K562 (cell line): ENCODE data around the gene TMEM141. TPM values are rescaled to one million over a fixed set of nuclear protein-coding genes. Genes with fewer than 3 reads are reported as not detected.
A peak's percentile ranks its signal among the peaks of the same experiment; 100 is the strongest.
"Not testable (repeated sequence)": the region's sequence is repeated elsewhere in the genome, so short reads cannot be mapped to it uniquely, and the experiment has no call there.

ENCODE experiments used
- ATAC-seq: fragments of 200-7000 bp; cut with Tn5 transposase; 3 replicates; pipeline ENCODE4 v1.9.1; 2020; ENCODE audit warnings: moderate library complexity
- BruUV-seq: library from RNA; stranded (reverse); fragments of 400-500 nt; replicated peaks from 2 replicates; lab custom pipeline; 2021; lab: Mats Ljungman, UMichigan
- CTCF ChIA-PET: fragments of 300-600 bp; formaldehyde crosslinking; extraction: SDS; loops from one replicate; lab custom pipeline; 2021; ENCODE audit warnings: low intra/inter-chr PET ratio; lab: Yijun Ruan, JAX
- POLR2A ChIA-PET: fragments of 300-600, 350-650 bp; sonication (Branson Sonifier 250); formaldehyde crosslinking; extraction: SDS; loops from one replicate; lab custom pipeline; 2021; ENCODE audit warnings: antibody characterized with exemption, inconsistent platforms; lab: Yijun Ruan, JAX
- DNase-seq, 4 experiments: peaks; one replicate each; pipeline versions ENCODE4 v3.0.0 to v3.0.0-alpha.2; 2011 to 2018; ENCODE audit warnings: low spot score in 3 of 4, mixed read lengths in 3 of 4; ENCODE audit errors: extremely low read depth in 1 of 4
- FAIRE-seq: peaks from 2 replicates; lab custom pipeline; 2011; peaks lifted over from hg19 to GRCh38; lab: Jason Lieb, UNC
- H2AFZ ChIP-seq: 2 replicates; pipeline ENCODE4 v1.6.0; 2011; ENCODE audit warnings: low read depth, low read length, control low read depth, inconsistent platforms
- H3K27ac ChIP-seq: fragments of 200-600 bp; 3 replicates; pipeline ENCODE4 v1.8.0; 2011; ENCODE audit warnings: low read depth, mild to moderate bottlenecking, control low read depth, inconsistent platforms, low read length, moderate library complexity, mixed read lengths; ENCODE audit errors: extremely low read depth
- H3K27me3 ChIP-seq, 2 experiments: fragments of 300-600 bp in 1 of 2; 2 replicates in 1 of 2; 3 replicates in 1 of 2; pipeline versions ENCODE4 v1.6.0 to v1.8.0; 2011; ENCODE audit warnings: inconsistent platforms in 2 of 2, low read length in 2 of 2, mild to moderate bottlenecking in 1 of 2, mixed read lengths in 1 of 2, moderate library complexity in 1 of 2; ENCODE audit not compliant: control insufficient read depth in 2 of 2, insufficient read depth in 2 of 2
- H3K36me3 ChIP-seq: fragments of 300-600 bp; 3 replicates; pipeline ENCODE4 v1.8.0; 2011; ENCODE audit warnings: mild to moderate bottlenecking, low read length, inconsistent platforms; ENCODE audit not compliant: control insufficient read depth, insufficient read depth
- H3K4me1 ChIP-seq, 2 experiments: fragments of 200-600 bp in 1 of 2; replicated peaks in 1 of 2; 2 replicates in 1 of 2; 3 replicates in 1 of 2; pipeline versions ENCODE4 v1.5.1 to v1.8.0; 2011; ENCODE audit warnings: inconsistent platforms in 2 of 2, low read length in 2 of 2, mild to moderate bottlenecking in 1 of 2, mixed read lengths in 1 of 2, moderate library complexity in 1 of 2; ENCODE audit not compliant: control insufficient read depth in 2 of 2, insufficient read depth in 2 of 2
- H3K4me2 ChIP-seq: 2 replicates; pipeline ENCODE4 v1.6.1; 2011; ENCODE audit warnings: low read length, control low read depth, inconsistent platforms, mixed read lengths; ENCODE audit not compliant: insufficient read depth
- H3K4me3 ChIP-seq: fragments of 200-600 bp; sonication (generic), shearing (Covaris generic); 2 replicates; pipeline ENCODE4 v1.5.1; 2016; ENCODE audit warnings: control low read depth, inconsistent platforms
- H3K79me2 ChIP-seq: fragments of 200-600 bp; 3 replicates; pipeline ENCODE4 v1.8.0; 2011; ENCODE audit warnings: low read length, inconsistent platforms; ENCODE audit not compliant: control insufficient read depth, insufficient read depth
- H3K9ac ChIP-seq, 2 experiments: 2 replicates each; pipeline versions ENCODE4 v1.6.0 to v1.6.1; 2011; ENCODE audit warnings: low read depth in 2 of 2, low read length in 2 of 2, control low read depth in 1 of 2, inconsistent platforms in 1 of 2, mild to moderate bottlenecking in 1 of 2, mixed read lengths in 1 of 2; ENCODE audit not compliant: insufficient read depth in 1 of 2
- H3K9me1 ChIP-seq: one replicate; pipeline ENCODE4 v1.6.0; 2011; ENCODE audit warnings: inconsistent platforms, mild to moderate bottlenecking, low read length, moderate library complexity; ENCODE audit not compliant: control insufficient read depth, insufficient read depth
- H3K9me3 ChIP-seq: replicated peaks from 2 replicates; pipeline ENCODE4 v1.5.1; 2011; ENCODE audit warnings: low read depth, low read length, inconsistent platforms; ENCODE audit not compliant: control insufficient read depth, insufficient read depth
- H4K20me1 ChIP-seq: replicated peaks from 2 replicates; pipeline ENCODE4 v1.6.1; 2011; ENCODE audit warnings: low read length, inconsistent platforms, mixed read lengths; ENCODE audit not compliant: control insufficient read depth, insufficient read depth
- MXD1 ChIP-seq: fragments of 250-450 bp; sonication (Bioruptor Pico); IDR thresholded peaks from 2 replicates; pipeline ENCODE4 v1.8.0; 2021; ENCODE audit warnings: borderline replicate concordance, mild to moderate bottlenecking, moderate library complexity; ENCODE audit not compliant: poor library complexity, severe bottlenecking
- MYNN ChIP-seq, 2 experiments: sonication (generic); formaldehyde crosslinking in 1 of 2; IDR thresholded peaks; 2 replicates each; pipeline versions ENCODE4 v1.5.0 to v1.6.1; 2016 to 2020; ENCODE audit warnings: antibody characterized with exemption in 1 of 2, missing genetic modification reagents in 1 of 2
- POLR2A ChIP-seq: fragments of 450-650 bp; conservative IDR thresholded peaks from 2 replicates; pipeline ENCODE4 v1.6.1; 2016
- POLR2G ChIP-seq: fragments of 200-400 bp; formaldehyde crosslinking; IDR thresholded peaks from 2 replicates; pipeline ENCODE4 v1.6.1; 2017; ENCODE audit warnings: low read depth, mild to moderate bottlenecking, antibody characterized with exemption, low read length, moderate library complexity
- WGBS: fragments of 100-300 bp; shearing (Covaris generic); methylation state at CpG from one replicate; pipeline ENCODE4 v1.1.6; 2016; ENCODE audit warnings: low coverage, mixed read lengths; ENCODE audit not compliant: insufficient coverage; ENCODE audit errors: missing lambda C conversion rate; 5-methylcytosine and 5-hydroxymethylcytosine counted together
- in situ Hi-C: fragments of 300-500 bp; cut with MboI; formaldehyde crosslinking; loops from 4 replicates; pipeline ENCODE4 v1.15.0; 2018; ENCODE audit warnings: inconsistent platforms, mixed read lengths
- intact Hi-C: fragments of 100-400 bp; cut with micrococcal nuclease; formaldehyde crosslinking; loops from 2 replicates; pipeline ENCODE4 v1.14.2; 2022
- polyA plus RNA-seq, 8 experiments: library from polyadenylated mRNA; depleted of rRNA in 4 of 8; stranded (reverse) in 5 of 8; unstranded in 3 of 8; fragments of >200 nt; fragmentation: Nextera tagmentation in 2 of 8; fragmentation: Illumina TruSeq in 1 of 8; extraction: Ambion mirVana in 2 of 8; extraction: Trizol in 1 of 8; gene quantifications; 2 replicates each; pipeline versions ENCODE4 v1.2.1 to v1.2.3, GENCODE V29; 2011 to 2014; ENCODE audit warnings: inconsistent platforms in 1 of 8, missing spikeins in 1 of 8
- total RNA-seq, 7 experiments: library from RNA; depleted of rRNA in 6 of 7; stranded (reverse); fragments of >200 nt in 6 of 7; fragmentation: Illumina TruSeq in 2 of 7; extraction: Trizol in 2 of 7; gene quantifications; 2 replicates each; pipeline versions ENCODE4 v1.2.1 to v1.2.3, GENCODE V29; 2011 to 2021; ENCODE audit warnings: low replicate concordance in 1 of 7

Gene TMEM141
- total and polyA plus RNA-seq, 9 of the 15 experiments (the other 6 are each of a cell fraction or from before 2014, with no cell fraction given): 21.5 to 123 (median 74.8) TPM

DNA sequence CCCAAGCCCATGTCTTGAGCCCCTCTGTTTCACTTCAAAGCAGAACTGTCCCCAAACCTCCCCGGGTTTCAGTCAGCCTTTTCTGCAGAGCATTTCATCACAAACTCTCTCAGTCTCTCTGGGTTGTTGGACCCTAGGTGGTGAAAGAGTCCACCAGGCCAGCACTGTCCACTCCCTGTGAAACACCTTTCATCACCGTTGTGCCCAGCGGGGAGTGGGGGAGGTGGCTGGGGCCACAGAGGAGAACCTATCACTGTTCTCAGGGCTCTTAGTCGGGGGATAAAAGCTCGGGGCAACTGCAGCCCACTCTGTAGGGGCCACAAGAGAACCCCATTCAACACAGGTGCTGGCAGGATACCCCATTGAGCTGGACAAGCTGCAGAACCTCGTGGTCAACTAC is 11.2 kb downstream of the TMEM141 start:
- Histone ChIP-seq H3K4me3 (no peak overlapping the region), H3K9ac (0 out of 4 replicates have a peak overlapping the region, but pooled peaks of 1 of the 2 experiments have one; percentile 61), H3K27ac (no peak overlapping the region), H3K4me1 (peaks cover 23 to 80% of the 10 kb centered on the region in 2 experiments), H3K9me1 (no peaks in the 10 kb centered on the region), H3K4me2 (no peak overlapping the region), H3K9me3 (no peaks in the 10 kb centered on the region), H3K36me3 (peaks cover 11% of the 10 kb centered on the region; the same call in 2 of the 3 replicates), H2AFZ (no peak overlapping the region), H3K79me2 (peaks cover 10% of the 10 kb centered on the region), H3K27me3 (no peaks in the 10 kb centered on the region), H4K20me1 (no peaks in the 10 kb centered on the region)
- ChIA-PET CTCF (no interaction called here), POLR2A (interaction anchor here (0.6 to 0.7 kb wide), 3 partner anchors 9 to 188 kb away, joined by 3 to 6 read pairs (median 3); no protein-coding TSS in a partner anchor)
- TF ChIP-seq MXD1 (CRISPR knock-in tag): no peak
- TF ChIP-seq POLR2A: 0 out of 2 replicates have a peak, but pooled peaks have one; percentile 8
- no peak for TF ChIP-seq MYNN (IDR thresholded peaks at IDR 0.05)
- no peak for TF ChIP-seq MYNN (CRISPR knock-in tag; IDR thresholded peaks at IDR 0.05)
- no TSS peak for BruUV-seq
- ATAC-seq: no peak
- 40% methylated on average over 6 of the region's 6 CpGs for WGBS
- FAIRE-seq: no peak
- no peak for DNase-seq
- in situ Hi-C loops: no loop called here
- intact Hi-C loops: no loop called here

- H3K36me3 ChIP-seq: peaks cover 11% of the 10 kb centered on the region; the same call in 2 of the 3 replicates
- CTCF ChIA-PET, H3K4me2 ChIP-seq, H2AFZ ChIP-seq, H3K4me3 ChIP-seq, H3K9me1 ChIP-seq, H3K27ac ChIP-seq, in situ Hi-C loops, DNase-seq, FAIRE-seq, H3K27me3 ChIP-seq, ATAC-seq, H4K20me1 ChIP-seq, H3K9me3 ChIP-seq, BruUV-seq: not testable (repeated sequence)
- peaks cover 18% of the 10 kb centered on the region for H3K79me2 ChIP-seq
- WGBS: 100% methylated on average over 3 of the region's 9 CpGs
- H3K9ac ChIP-seq: peak overlapping the region in 1 of 2 experiments; percentile 75; a peak in 2 of 4 replicates
- TF ChIP-seq POLR2G: 0 out of 2 replicates have a peak, but pooled peaks have one; percentile 33
- TF ChIP-seq, all 486 proteins: peak for 1; not testable (repeated sequence) for 485
- intact Hi-C loops: not testable (repeated sequence)
- H3K4me1 ChIP-seq: peaks cover 23 to 86% of the 10 kb centered on the region in 2 experiments
- POLR2A ChIA-PET: interaction anchor here (0.6 to 0.7 kb wide), 2 partner anchors 9 to 37 kb away, joined by 3 to 6 read pairs; no protein-coding TSS in a partner anchor
Observed at GRCh38 chr9:136803009-136803550, 11.9 kb downstream of the TMEM141 start.
